Anterior cingulate cortex (tissue), 58 donors: Measurements from ENCODE around the gene CNTN4.

Source experiments
- DNase-seq, 58 donors: peaks; one replicate each; lab custom pipeline; 2025; lab: John Stamatoyannopoulos, UW

Gene CNTN4

GRCh38 chr3:3068358-3068881 is 969.8 kb downstream of the CNTN4 start:
- no peak for DNase-seq

- DNase-seq: no peak
These were observed 971.1 kb downstream of the CNTN4 start for GRCh38 chr3:3069723-3070122.

GRCh38 chr3:3071136-3071535 is 972.5 kb downstream of the CNTN4 start:
- no peak for DNase-seq

- DNase-seq: no peak
These were observed 976.0 kb downstream of the CNTN4 start for GRCh38 chr3:3074551-3075257.

GRCh38 chr3:3080309-3080708 is 981.6 kb downstream of the CNTN4 start:
- no peak for DNase-seq

GRCh38 chr3:3081381-3082233 is 982.9 kb downstream of the CNTN4 start:
- DNase-seq: no peak

GRCh38 chr3:3082234-3082924 is 983.7 kb downstream of the CNTN4 start:
- DNase-seq: no peak

GRCh38 chr3:3084890-3085289 is 986.2 kb downstream of the CNTN4 start:
- DNase-seq: peak in 1 of 58 donors; percentile 3

- no peak for DNase-seq
These were observed 987.1 kb downstream of the CNTN4 start for GRCh38 chr3:3085782-3086181.

GRCh38 chr3:3086239-3086638 is 987.6 kb downstream of the CNTN4 start:
- no peak for DNase-seq

- DNase-seq: no peak
These were observed 988.6 kb downstream of the CNTN4 start for GRCh38 chr3:3087279-3087678.

GRCh38 chr3:3087716-3088465 is 989.2 kb downstream of the CNTN4 start:
- DNase-seq: no peak

GRCh38 chr3:3089017-3089416 is 990.4 kb downstream of the CNTN4 start:
- no peak for DNase-seq

- no peak for DNase-seq
These were observed 999.3 kb downstream of the CNTN4 start for GRCh38 chr3:3097958-3098357.

GRCh38 chr3:3101660-3102458 is 1003.2 kb downstream of the CNTN4 start:
- DNase-seq: no peak

GRCh38 chr3:3102751-3103150 is 1004.1 kb downstream of the CNTN4 start:
- no peak for DNase-seq

- DNase-seq: no peak
These were observed 1006.6 kb downstream of the CNTN4 start for GRCh38 chr3:3105246-3105645.

- DNase-seq: no peak
These were observed 1007.1 kb downstream of the CNTN4 start for GRCh38 chr3:3105815-3106214.

GRCh38 chr3:3107181-3107580 is 1008.5 kb downstream of the CNTN4 start:
- DNase-seq: no peak
